HG02610 (cell line): ENCODE measurements around the gene FRYL.
"Not testable (repeated sequence)": the region's sequence is repeated elsewhere in the genome, so short reads cannot be mapped to it uniquely, and the experiment has no call there.

Experiments
- ATAC-seq: cut with Tn5 transposase; IDR thresholded peaks from one replicate; pipeline ENCODE4 v1.9.1; 2021; ENCODE audit warnings: mild to moderate bottlenecking, moderate library complexity; ENCODE audit not compliant: unreplicated experiment

The FRYL gene

GRCh38 chr4:48462363-48462762 lies 317.7 kb downstream of the FRYL start:
- no peak for ATAC-seq

- no peak for ATAC-seq
Measured at GRCh38 chr4:48461000-48461399, 319.1 kb downstream of the FRYL start.

- no peak for ATAC-seq
Measured at GRCh38 chr4:48454591-48454990, 325.5 kb downstream of the FRYL start.

GRCh38 chr4:48451656-48452055 lies 328.4 kb downstream of the FRYL start:
- not testable (repeated sequence) for ATAC-seq

GRCh38 chr4:48450740-48451139 lies 329.3 kb downstream of the FRYL start:
- ATAC-seq = no peak

GRCh38 chr4:48449151-48449550 lies 330.9 kb downstream of the FRYL start:
- ATAC-seq = no peak
